GM12878 (cell line): ENCODE measurements around the gene ADAMTS18. TPM values are rescaled to one million over a fixed set of nuclear protein-coding genes. Genes with fewer than 3 reads are reported as not detected.

Experiments used
- ATAC-seq: fragments of 200-7000 bp; cut with Tn5 transposase; 3 replicates; pipeline ENCODE4 v1.9.1; 2020; ENCODE audit warnings: mild to moderate bottlenecking, moderate library complexity
- BruUV-seq: library from RNA; stranded (reverse); fragments of 400-500 nt; replicated peaks from 2 replicates; lab custom pipeline; 2021; lab: Mats Ljungman, UMichigan
- CTCF ChIA-PET: fragments of 300-600 bp; sonication (Branson Sonifier 250); formaldehyde crosslinking; extraction: SDS; loops from one replicate; lab custom pipeline; 2021; ENCODE audit warnings: inconsistent platforms; lab: Yijun Ruan, JAX
- POLR2A ChIA-PET: fragments of 350-600 bp; formaldehyde crosslinking; extraction: SDS; loops from one replicate; lab custom pipeline; 2021; ENCODE audit warnings: inconsistent platforms; lab: Charles Lee
- RAD21 ChIA-PET: fragments of 300-600 bp; sonication (Branson Sonifier 250); formaldehyde crosslinking; loops from one replicate; lab custom pipeline; 2023; ENCODE audit warnings: antibody characterized with exemption; ENCODE audit not compliant: unreplicated experiment; lab: Charles Lee
- SMC1A ChIA-PET: fragments of 300-600 bp; sonication (Branson Sonifier 250); formaldehyde crosslinking; loops from one replicate; lab custom pipeline; 2023; ENCODE audit not compliant: unreplicated experiment, uncharacterized antibody; lab: Charles Lee
- DNase-seq: peaks from one replicate; pipeline ENCODE4 v3.0.0-alpha.2; 2011; ENCODE audit warnings: low read depth, low spot score
- FAIRE-seq: peaks from 3 replicates; lab custom pipeline; 2011; peaks lifted over from hg19 to GRCh38; lab: Jason Lieb, UNC
- H2AFZ ChIP-seq: 2 replicates; pipeline ENCODE4 v1.6.0; 2011; ENCODE audit warnings: low read depth, low read length, control low read depth; ENCODE audit not compliant: control insufficient read depth
- H3K27ac ChIP-seq: 2 replicates; pipeline ENCODE4 v1.5.1; 2011; ENCODE audit warnings: control low read depth; ENCODE audit not compliant: control insufficient read depth, insufficient read depth
- H3K27me3 ChIP-seq, 2 experiments: replicated peaks in 1 of 2; 2 replicates each; pipeline versions ENCODE4 v1.6.0 to v1.6.1; 2011; ENCODE audit warnings: low read length in 1 of 2; ENCODE audit not compliant: control insufficient read depth in 2 of 2, insufficient read depth in 2 of 2
- H3K36me3 ChIP-seq, 2 experiments: 2 replicates each; pipeline ENCODE4 v1.5.1; 2011; ENCODE audit warnings: low read length in 1 of 2; ENCODE audit not compliant: control insufficient read depth in 2 of 2, insufficient read depth in 2 of 2
- H3K4me1 ChIP-seq: 2 replicates; pipeline ENCODE4 v1.6.1; 2011; ENCODE audit warnings: mild to moderate bottlenecking, low read length, moderate library complexity, mixed read lengths; ENCODE audit not compliant: control insufficient read depth, insufficient read depth
- H3K4me2 ChIP-seq: 2 replicates; pipeline ENCODE4 v1.6.0; 2011; ENCODE audit warnings: control low read depth; ENCODE audit not compliant: control insufficient read depth, insufficient read depth
- H3K4me3 ChIP-seq: fragments of 200-600 bp; sonication (generic); 2 replicates; pipeline ENCODE4 v1.5.1; 2016
- H3K79me2 ChIP-seq: 2 replicates; pipeline ENCODE4 v1.6.0; 2011; ENCODE audit warnings: low read length; ENCODE audit not compliant: control insufficient read depth, insufficient read depth
- H3K9ac ChIP-seq: 2 replicates; pipeline ENCODE4 v1.8.0; 2011; ENCODE audit warnings: low read length, control low read depth, mixed read lengths; ENCODE audit not compliant: control insufficient read depth, insufficient read depth
- H3K9me3 ChIP-seq: replicated peaks from 3 replicates; pipeline ENCODE4 v1.5.1; 2011; ENCODE audit warnings: mild to moderate bottlenecking, low read length; ENCODE audit not compliant: control insufficient read depth, insufficient read depth
- H4K20me1 ChIP-seq: 2 replicates; pipeline ENCODE4 v1.6.0; 2011; ENCODE audit not compliant: control insufficient read depth, insufficient read depth
- E2F8 ChIP-seq: fragments of 450-650 bp; IDR thresholded peaks from 2 replicates; pipeline ENCODE4 v1.6.1; 2018; ENCODE audit warnings: mild to moderate bottlenecking, low read depth, moderate library complexity; ENCODE audit not compliant: partially characterized antibody
- E4F1 ChIP-seq: fragments of 450-650 bp; IDR thresholded peaks from 2 replicates; pipeline ENCODE4 v1.6.1; 2018; ENCODE audit warnings: borderline replicate concordance, mild to moderate bottlenecking; ENCODE audit not compliant: partially characterized antibody
- FOXM1 ChIP-seq: IDR thresholded peaks from 2 replicates; pipeline ENCODE4 v1.6.1; 2012; ENCODE audit warnings: low read depth, mild to moderate bottlenecking, inconsistent platforms, low read length, moderate library complexity
- IKZF1 ChIP-seq: fragments of 450-650 bp; conservative IDR thresholded peaks from 2 replicates; pipeline ENCODE4 v1.6.1; 2017; ENCODE audit warnings: antibody characterized with exemption, mild to moderate bottlenecking
- KDM1A ChIP-seq: fragments of 200-600 bp; sonication (generic); IDR thresholded peaks from 2 replicates; pipeline ENCODE4 v1.6.1; 2016; ENCODE audit warnings: borderline replicate concordance
- MXI1 ChIP-seq: fragments of 150-350 bp; IDR thresholded peaks from 2 replicates; pipeline ENCODE4 v1.6.1; 2011; ENCODE audit warnings: low read depth, mild to moderate bottlenecking, inconsistent platforms, low read length, improper control_type of control experiment
- MYC ChIP-seq: IDR thresholded peaks from 2 replicates; pipeline ENCODE4 v1.6.1; 2011; ENCODE audit warnings: mild to moderate bottlenecking, low read length, moderate library complexity, inconsistent platforms; ENCODE audit not compliant: insufficient read depth, insufficient replicate concordance, insufficient read length, severe bottlenecking
- RUNX3 ChIP-seq: IDR thresholded peaks from 2 replicates; pipeline ENCODE4 v1.6.1; 2012; ENCODE audit warnings: low read length, inconsistent platforms
- WGBS: methylation state at CpG from one replicate; pipeline ENCODE4 v1.1.6; 2016; ENCODE audit warnings: low lambda C conversion rate; ENCODE audit not compliant: insufficient replicate concordance, insufficient coverage; ENCODE audit errors: missing lambda C conversion rate; 5-methylcytosine and 5-hydroxymethylcytosine counted together
- in situ Hi-C: fragments of 300-500 bp; cut with MboI; formaldehyde crosslinking; loops from 9 replicates; pipeline ENCODE4 v1.14.3; 2018; ENCODE audit warnings: mixed read lengths
- intact Hi-C: fragments of 100-400 bp; cut with micrococcal nuclease; formaldehyde crosslinking; loops from one replicate; pipeline ENCODE4 v1.14.2; 2022; ENCODE audit not compliant: unreplicated experiment
- polyA plus RNA-seq, 11 experiments: library from polyadenylated mRNA; depleted of rRNA in 4 of 11; unstranded in 6 of 11; stranded (reverse) in 5 of 11; fragments of >200 nt; fragmentation: Nextera tagmentation in 4 of 11; fragmentation: Illumina TruSeq in 1 of 11; extraction: Ambion mirVana in 4 of 11; extraction: Trizol in 1 of 11; gene quantifications; 1 replicate in 1 of 11; 2 replicates in 10 of 11; pipeline versions ENCODE4 v1.2.1 to v1.2.3, GENCODE V29; 2011 to 2016; ENCODE audit warnings: inconsistent platforms in 2 of 11, missing spikeins in 2 of 11, low read depth in 1 of 11
- total RNA-seq, 4 experiments: library from RNA; depleted of rRNA in 3 of 4; stranded (reverse); fragments of >200 nt in 3 of 4; fragmentation: Illumina TruSeq in 1 of 4; extraction: Trizol in 1 of 4; gene quantifications; 2 replicates each; pipeline versions ENCODE4 v1.2.1 to v1.2.3, GENCODE V29; 2013 to 2021

The ADAMTS18 gene
- total and polyA plus RNA-seq, 10 of the 15 experiments (the other 5 are each of a cell fraction or from before 2014, with no cell fraction given), result not detected

GRCh38 chr16:77353587-77354263, 81.1 kb downstream of the ADAMTS18 start:
- CTCF ChIA-PET, result no interaction called here
- POLR2A ChIA-PET, result no interaction called here
- Histone ChIP-seq H3K36me3 (no peaks in the 10 kb centered on the region), H2AFZ (no peak overlapping the region), H3K9ac (no peak overlapping the region), H3K4me2 (no peak overlapping the region), H3K27me3 (no peaks in the 10 kb centered on the region), H3K9me3 (no peaks in the 10 kb centered on the region), H3K79me2 (no peaks in the 10 kb centered on the region), H3K4me1 (no peaks in the 10 kb centered on the region), H4K20me1 (no peaks in the 10 kb centered on the region), H3K4me3 (no peak overlapping the region), H3K27ac (no peak overlapping the region)
- TF ChIP-seq KDM1A (no peak), E2F8 (no peak), FOXM1 (no peak), MYC (no peak), IKZF1 (no peak), MXI1 (no peak), E4F1 (no peak), RUNX3 (no peak)
- intact Hi-C loops, result no loop called here
- DNase-seq (no peak), FAIRE-seq (no peak), ATAC-seq (no peak)
- WGBS, result 14% methylated on average over 4 of the region's 4 CpGs
- BruUV-seq, result no TSS peak
- RAD21 ChIA-PET, result no interaction called here
- SMC1A ChIA-PET, result interaction anchor here (1.2 kb wide), 1 partner anchor 30 kb away, joined by 4 read pairs; no protein-coding TSS in a partner anchor
- in situ Hi-C loops, result no loop called here
